ENCODE results near the gene TP53INP2.

The TP53INP2 gene

DNA sequence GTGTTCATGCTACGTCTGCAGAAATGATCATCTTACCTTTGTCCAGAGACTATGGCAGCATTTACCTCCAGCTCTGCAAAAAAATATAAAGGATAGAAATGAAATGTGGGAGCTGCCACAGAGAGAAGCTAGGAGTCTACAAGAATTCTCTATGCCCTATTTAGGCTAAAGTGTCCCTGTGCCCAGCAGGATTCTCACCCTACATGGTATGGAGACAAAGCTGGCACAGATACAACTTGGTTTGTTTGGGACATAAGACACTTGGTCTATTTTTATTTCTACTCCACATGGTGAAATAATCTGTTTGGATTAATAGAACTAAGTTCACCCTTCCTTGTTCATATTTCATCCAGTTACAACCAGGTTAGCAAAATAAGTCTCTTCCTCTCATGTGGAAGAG lies 28.4 kb downstream of the TP53INP2 start:
- H3K4me3 ChIP-seq (ENCODE audit: low read depth, low read length), result no peak overlapping the region
- TF ChIP-seq, protein P1, sequence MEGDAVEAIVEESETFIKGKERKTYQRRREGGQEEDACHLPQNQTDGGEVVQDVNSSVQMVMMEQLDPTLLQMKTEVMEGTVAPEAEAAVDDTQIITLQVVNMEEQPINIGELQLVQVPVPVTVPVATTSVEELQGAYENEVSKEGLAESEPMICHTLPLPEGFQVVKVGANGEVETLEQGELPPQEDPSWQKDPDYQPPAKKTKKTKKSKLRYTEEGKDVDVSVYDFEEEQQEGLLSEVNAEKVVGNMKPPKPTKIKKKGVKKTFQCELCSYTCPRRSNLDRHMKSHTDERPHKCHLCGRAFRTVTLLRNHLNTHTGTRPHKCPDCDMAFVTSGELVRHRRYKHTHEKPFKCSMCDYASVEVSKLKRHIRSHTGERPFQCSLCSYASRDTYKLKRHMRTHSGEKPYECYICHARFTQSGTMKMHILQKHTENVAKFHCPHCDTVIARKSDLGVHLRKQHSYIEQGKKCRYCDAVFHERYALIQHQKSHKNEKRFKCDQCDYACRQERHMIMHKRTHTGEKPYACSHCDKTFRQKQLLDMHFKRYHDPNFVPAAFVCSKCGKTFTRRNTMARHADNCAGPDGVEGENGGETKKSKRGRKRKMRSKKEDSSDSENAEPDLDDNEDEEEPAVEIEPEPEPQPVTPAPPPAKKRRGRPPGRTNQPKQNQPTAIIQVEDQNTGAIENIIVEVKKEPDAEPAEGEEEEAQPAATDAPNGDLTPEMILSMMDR (IDR thresholded peaks at IDR 0.05; ENCODE audit: low read depth, low read length), result no peak
- no peak for TF ChIP-seq POLR2A (IDR thresholded peaks at IDR 0.05; ENCODE audit: extremely low read depth, insufficient read length)
- no peak for DNase-seq (ENCODE audit: low read depth)

DNA sequence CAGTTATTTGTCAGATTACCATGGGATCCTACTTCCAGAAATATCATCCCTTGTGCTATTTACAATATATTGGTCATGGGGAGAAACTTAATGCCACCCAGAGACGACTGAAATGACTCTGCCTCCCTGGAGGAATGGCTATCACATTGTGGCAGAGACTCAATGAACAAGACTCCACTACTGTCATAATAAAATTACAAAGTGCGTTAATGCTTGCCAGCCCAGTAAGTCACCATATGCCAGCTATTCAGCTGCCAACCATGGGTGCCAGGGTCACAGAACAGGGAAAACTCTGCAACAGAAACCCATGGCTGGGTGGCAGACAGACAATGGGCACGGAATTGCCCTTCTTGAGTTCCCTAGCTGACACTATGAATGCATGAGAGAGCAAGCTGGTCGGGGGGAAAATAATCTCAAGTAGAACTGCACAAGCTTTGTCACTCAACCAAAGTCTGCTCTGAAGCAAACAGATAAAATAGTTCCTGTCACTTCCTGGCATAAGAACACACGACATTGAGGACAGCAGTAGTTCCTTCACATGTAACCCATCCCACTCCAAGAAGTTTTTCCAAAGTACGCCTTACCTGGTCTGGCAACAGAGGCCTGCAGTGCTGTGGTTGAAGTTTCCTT lies 32.1 kb downstream of the TP53INP2 start:
- TF ChIP-seq POLR2A (IDR thresholded peaks at IDR 0.05; ENCODE audit: extremely low read depth, insufficient read length) (no peak), MYC (IDR thresholded peaks at IDR 0.05; ENCODE audit: low read depth, low read length) (no peak)
- TF ChIP-seq, protein P1 (IDR thresholded peaks at IDR 0.05; ENCODE audit: low read depth, low read length), result no peak
- TF ChIP-seq, protein P2, sequence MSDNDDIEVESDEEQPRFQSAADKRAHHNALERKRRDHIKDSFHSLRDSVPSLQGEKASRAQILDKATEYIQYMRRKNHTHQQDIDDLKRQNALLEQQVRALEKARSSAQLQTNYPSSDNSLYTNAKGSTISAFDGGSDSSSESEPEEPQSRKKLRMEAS (IDR thresholded peaks at IDR 0.05; ENCODE audit: low read depth, low read length), result no peak
- H3K4me3 ChIP-seq (ENCODE audit: low read depth, low read length), result no peak overlapping the region
- DNase-seq (ENCODE audit: low read depth), result no peak

DNA sequence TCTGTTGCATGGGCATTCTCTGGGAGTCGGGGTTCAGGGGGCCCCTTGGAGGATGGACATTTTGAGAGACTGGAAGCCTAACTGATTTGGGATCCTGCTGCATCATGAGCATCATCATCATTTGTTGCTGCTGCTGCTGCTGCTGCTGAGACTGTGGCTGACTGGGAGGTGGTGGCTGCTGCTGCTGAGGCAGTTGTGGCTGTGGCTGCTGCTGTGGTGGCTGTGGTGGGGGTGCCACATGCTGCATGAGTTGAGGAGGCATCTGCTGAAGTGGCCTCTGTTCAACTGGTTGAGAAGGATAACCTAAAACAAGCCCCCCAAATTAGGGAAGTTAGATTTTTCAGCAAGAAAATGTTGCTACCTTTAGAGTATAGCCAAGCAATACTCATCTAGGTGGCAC lies 38.9 kb downstream of the TP53INP2 start:
- DNase-seq (ENCODE audit: low read depth), result no peak
- no peak overlapping the region for H3K4me3 ChIP-seq (ENCODE audit: low read depth, low read length)
- TF ChIP-seq POLR2A (IDR thresholded peaks at IDR 0.05; ENCODE audit: extremely low read depth, insufficient read length), result no peak
- TF ChIP-seq, protein P2 (IDR thresholded peaks at IDR 0.05; ENCODE audit: low read depth, low read length), result no peak
- TF ChIP-seq, protein P1 (IDR thresholded peaks at IDR 0.05; ENCODE audit: low read depth, low read length), result no peak
- TF ChIP-seq MYC (IDR thresholded peaks at IDR 0.05; ENCODE audit: low read depth, low read length), result no peak

DNA sequence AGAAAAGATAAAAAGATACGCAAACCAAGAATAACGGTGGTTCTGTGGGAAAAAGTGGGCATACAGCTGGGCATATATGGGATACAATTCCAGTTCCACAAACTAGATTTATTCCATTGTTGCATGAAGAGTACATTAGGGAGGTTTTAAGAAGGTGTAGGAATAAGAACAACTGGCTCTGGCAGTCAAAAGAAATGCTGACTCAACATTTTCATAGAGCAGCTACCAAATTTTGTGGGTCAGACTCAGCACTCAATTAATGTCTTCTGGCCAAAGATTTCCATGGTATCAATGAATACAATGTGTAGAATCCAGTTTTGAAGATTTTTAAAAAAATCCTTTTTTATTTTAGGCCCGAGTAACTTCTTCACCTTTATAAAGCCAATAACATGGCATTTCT lies 40.2 kb downstream of the TP53INP2 start:
- no peak for DNase-seq (ENCODE audit: low read depth)
- TF ChIP-seq, protein P1 (IDR thresholded peaks at IDR 0.05; ENCODE audit: low read depth, low read length), result no peak
- TF ChIP-seq MYC (IDR thresholded peaks at IDR 0.05; ENCODE audit: low read depth, low read length) (no peak), POLR2A (IDR thresholded peaks at IDR 0.05; ENCODE audit: extremely low read depth, insufficient read length) (no peak)
- TF ChIP-seq, protein P2 (IDR thresholded peaks at IDR 0.05; ENCODE audit: low read depth, low read length), result no peak
- H3K4me3 ChIP-seq (ENCODE audit: low read depth, low read length), result no peak overlapping the region

DNA sequence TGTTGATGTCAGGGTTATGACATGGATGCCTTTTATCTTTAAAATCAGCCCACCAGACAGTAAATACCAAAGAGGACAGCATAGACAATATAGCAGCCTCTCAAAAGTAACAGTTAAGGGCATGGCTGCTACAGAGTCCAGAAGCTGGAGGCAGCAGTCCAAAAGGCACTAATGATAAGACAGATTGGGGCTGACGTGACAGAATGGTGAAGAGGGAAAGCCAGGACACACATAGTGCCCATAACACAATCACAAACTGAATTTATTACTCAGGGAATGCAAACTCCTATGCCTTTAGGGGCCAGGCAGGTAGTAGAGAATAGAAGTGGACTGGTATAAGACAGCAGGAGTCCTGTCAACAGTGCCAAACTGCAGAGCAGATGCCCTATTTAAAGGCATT lies 40.7 kb downstream of the TP53INP2 start:
- DNase-seq (ENCODE audit: low read depth), result no peak
- no peak overlapping the region for H3K4me3 ChIP-seq (ENCODE audit: low read depth, low read length)
- TF ChIP-seq POLR2A (IDR thresholded peaks at IDR 0.05; ENCODE audit: extremely low read depth, insufficient read length), result no peak
- TF ChIP-seq MYC (IDR thresholded peaks at IDR 0.05; ENCODE audit: low read depth, low read length), result no peak
- TF ChIP-seq, protein P1 (IDR thresholded peaks at IDR 0.05; ENCODE audit: low read depth, low read length), result no peak
- TF ChIP-seq, protein P2 (IDR thresholded peaks at IDR 0.05; ENCODE audit: low read depth, low read length), result no peak

DNA sequence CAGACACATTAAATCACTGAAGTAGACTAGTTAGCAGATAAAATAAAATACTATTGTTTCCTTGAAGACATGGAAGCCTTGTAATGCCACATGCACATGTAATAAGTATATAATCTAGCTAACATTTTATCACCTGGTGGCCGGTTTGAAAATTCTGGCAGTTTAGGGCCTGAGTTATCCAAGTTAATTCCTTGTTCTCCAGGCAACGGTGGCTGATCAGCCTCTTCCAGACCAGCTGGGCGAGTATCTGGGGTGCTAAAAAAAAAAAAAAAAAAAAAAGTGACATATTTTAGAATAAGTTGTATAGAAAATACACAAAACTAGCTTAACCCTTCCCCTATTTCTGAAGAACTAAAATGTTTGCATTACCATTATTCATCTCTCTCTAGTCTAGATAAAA lies 42.5 kb downstream of the TP53INP2 start:
- H3K4me3 ChIP-seq (ENCODE audit: low read depth, low read length), result no peak overlapping the region
- TF ChIP-seq, protein P2 (IDR thresholded peaks at IDR 0.05; ENCODE audit: low read depth, low read length), result no peak
- TF ChIP-seq MYC (IDR thresholded peaks at IDR 0.05; ENCODE audit: low read depth, low read length), result no peak
- TF ChIP-seq, protein P1 (IDR thresholded peaks at IDR 0.05; ENCODE audit: low read depth, low read length), result no peak
- TF ChIP-seq POLR2A (IDR thresholded peaks at IDR 0.05; ENCODE audit: extremely low read depth, insufficient read length), result no peak
- DNase-seq (ENCODE audit: low read depth), result no peak
